ENCODE results near the gene CD1D.

The CD1D gene

GRCh38 chr1:158180741-158181576 lies at the start of gene CD1D:
TSS of gene CD1D (plus strand) at chr1:158180895. CDS start at chr1:158181102, 207 bp downstream.
- H3K4me3 ChIP-seq (ENCODE audit: low read depth, low read length), result peak within 1 kb of the TSS; percentile 40
- no peak for TF ChIP-seq CTCF (IDR thresholded peaks at IDR 0.05; ENCODE audit: low read depth, low read length)

GRCh38 chr1:158131217-158131616 lies 49.5 kb upstream of the CD1D start:
- H3K4me3 ChIP-seq (ENCODE audit: low read depth, low read length), result no peak overlapping the region
- TF ChIP-seq CTCF (IDR thresholded peaks at IDR 0.05; ENCODE audit: low read depth, low read length), result no peak

- no peak for TF ChIP-seq CTCF (IDR thresholded peaks at IDR 0.05; ENCODE audit: low read depth, low read length)
- H3K4me3 ChIP-seq (ENCODE audit: low read depth, low read length), result no peak overlapping the region
These were observed 39.9 kb upstream of the CD1D start for GRCh38 chr1:158140764-158141192.

- no peak for TF ChIP-seq CTCF (IDR thresholded peaks at IDR 0.05; ENCODE audit: low read depth, low read length)
These were observed 35.4 kb upstream of the CD1D start for GRCh38 chr1:158145173-158145719.

GRCh38 chr1:158146165-158146564 lies 34.5 kb upstream of the CD1D start:
- no peak for TF ChIP-seq CTCF (IDR thresholded peaks at IDR 0.05; ENCODE audit: low read depth, low read length)

More at GRCh38 chr1:158145173-158145719, 35.4 kb upstream of the CD1D start:
- H3K4me3 ChIP-seq (ENCODE audit: low read depth, low read length), result no peak overlapping the region

GRCh38 chr1:158146739-158147138 lies 34.0 kb upstream of the CD1D start:
- TF ChIP-seq CTCF (IDR thresholded peaks at IDR 0.05; ENCODE audit: low read depth, low read length), result no peak

More at GRCh38 chr1:158146165-158146564, 34.5 kb upstream of the CD1D start:
- no peak overlapping the region for H3K4me3 ChIP-seq (ENCODE audit: low read depth, low read length)

GRCh38 chr1:158147401-158147800 lies 33.3 kb upstream of the CD1D start:
- no peak for TF ChIP-seq CTCF (IDR thresholded peaks at IDR 0.05; ENCODE audit: low read depth, low read length)
- no peak overlapping the region for H3K4me3 ChIP-seq (ENCODE audit: low read depth, low read length)

More at GRCh38 chr1:158146739-158147138, 34.0 kb upstream of the CD1D start:
- no peak overlapping the region for H3K4me3 ChIP-seq (ENCODE audit: low read depth, low read length)
